Mesodermal cell (in vitro differentiated cells): ENCODE results near the gene ELMOD1.

Source experiments
- H3K27ac ChIP-seq: 2 replicates; pipeline ENCODE4 v1.7.0; 2013; ENCODE audit warnings: mild to moderate bottlenecking, low read depth, low read length, moderate library complexity; ENCODE audit not compliant: severe bottlenecking
- H3K36me3 ChIP-seq: 2 replicates; pipeline ENCODE4 v1.7.1; 2013; ENCODE audit warnings: mild to moderate bottlenecking, low read length, moderate library complexity; ENCODE audit not compliant: control insufficient read depth, insufficient read depth
- H3K4me1 ChIP-seq: one replicate; pipeline ENCODE4 v1.7.1; 2013; ENCODE audit warnings: mild to moderate bottlenecking, low read length; ENCODE audit not compliant: insufficient read depth, control insufficient read depth, poor library complexity, severe bottlenecking
- H3K4me3 ChIP-seq: 2 replicates; pipeline ENCODE4 v1.7.0; 2013; ENCODE audit warnings: low read length, control low read depth, mild to moderate bottlenecking; ENCODE audit not compliant: insufficient read depth, poor library complexity, severe bottlenecking; ENCODE audit errors: extremely low read depth
- H3K9me3 ChIP-seq: 2 replicates; pipeline ENCODE4 v1.7.1; 2013; ENCODE audit warnings: mild to moderate bottlenecking, low read length, moderate library complexity; ENCODE audit not compliant: control insufficient read depth
- WGBS, 2 experiments: methylation state at CpG; one replicate each; pipeline ENCODE4 v1.1.5; 2013; ENCODE audit warnings: missing lambda C conversion rate in 2 of 2; ENCODE audit not compliant: insufficient coverage in 2 of 2; 5-methylcytosine and 5-hydroxymethylcytosine counted together

ELMOD1 gene

GRCh38 chr11:107669893-107670601 is 79.1 kb downstream of the ELMOD1 start:
- no peaks in the 10 kb centered on the region for H3K36me3 ChIP-seq
- H3K4me3 ChIP-seq: no peak overlapping the region
- H3K27ac ChIP-seq: no peak overlapping the region
- no peaks in the 10 kb centered on the region for H3K9me3 ChIP-seq
- WGBS, 2 experiments: 67 to 89% methylated on average over 2 to 3 of the region's 4 CpGs
- H3K4me1 ChIP-seq: no peaks in the 10 kb centered on the region

- no peaks in the 10 kb centered on the region for H3K4me1 ChIP-seq
- H3K36me3 ChIP-seq: no peaks in the 10 kb centered on the region
- no peaks in the 10 kb centered on the region for H3K9me3 ChIP-seq
- no peak overlapping the region for H3K27ac ChIP-seq
- WGBS, 2 experiments: 80% methylated on average over 1 of the region's 2 CpGs; no CpG with 5 or more reads in 1 of the 2 experiments
- H3K4me3 ChIP-seq: no peak overlapping the region
Measured at GRCh38 chr11:107675902-107676301, 85.0 kb downstream of the ELMOD1 start.

DNA sequence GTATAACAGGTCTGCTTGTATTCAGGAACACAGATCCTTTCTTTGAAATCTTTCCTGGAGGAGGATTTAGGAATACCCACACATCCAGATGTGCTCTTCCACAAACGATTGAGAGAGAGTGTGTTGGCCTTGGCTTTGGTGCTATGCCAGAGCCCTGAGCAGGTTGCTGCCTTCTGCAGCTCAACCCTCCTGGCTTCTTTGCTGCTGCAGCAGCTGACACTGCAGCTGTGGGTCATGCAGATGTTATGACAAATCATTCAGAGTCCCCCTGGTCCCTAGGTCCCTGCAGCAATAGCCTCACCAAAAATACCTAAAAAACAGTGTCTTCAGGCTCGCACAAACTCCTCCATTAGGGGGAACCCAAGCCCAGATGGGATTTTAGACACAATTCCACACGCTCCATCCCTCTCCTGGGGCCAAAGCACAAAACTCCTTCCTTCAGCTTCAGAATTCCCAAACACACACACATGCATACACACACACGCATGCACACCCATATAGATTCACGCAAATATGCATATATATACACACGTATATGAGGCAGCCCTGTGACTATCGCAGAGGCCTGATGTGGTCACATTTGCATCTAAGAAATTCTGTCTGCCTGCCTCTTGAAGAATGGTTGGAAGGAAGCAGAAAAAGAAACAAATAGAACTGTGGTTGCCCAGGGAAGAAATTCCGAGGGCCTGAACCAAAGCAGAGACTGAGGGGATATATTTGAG is 85.5 kb downstream of the ELMOD1 start:
- Histone ChIP-seq H3K4me3 (no peak overlapping the region), H3K4me1 (no peaks in the 10 kb centered on the region), H3K27ac (no peak overlapping the region), H3K36me3 (no peaks in the 10 kb centered on the region), H3K9me3 (no peaks in the 10 kb centered on the region)
- WGBS, 2 experiments: 86 to 87% methylated on average over 7 to 8 of the region's 8 CpGs

- WGBS, 2 experiments: no CpG with 5 or more reads among the region's 7 CpGs
- no peak overlapping the region for H3K27ac ChIP-seq
- no peaks in the 10 kb centered on the region for H3K4me1 ChIP-seq
- no peaks in the 10 kb centered on the region for H3K9me3 ChIP-seq
- no peak overlapping the region for H3K4me3 ChIP-seq
- no peaks in the 10 kb centered on the region for H3K36me3 ChIP-seq
Measured at GRCh38 chr11:107677924-107678631, 87.1 kb downstream of the ELMOD1 start.

- Histone ChIP-seq H3K4me3 (no peak overlapping the region), H3K4me1 (no peaks in the 10 kb centered on the region), H3K36me3 (no peaks in the 10 kb centered on the region), H3K9me3 (no peaks in the 10 kb centered on the region), H3K27ac (no peak overlapping the region)
- WGBS, 2 experiments: 72 to 100% methylated on average over 1 to 5 of the region's 6 CpGs
Measured at GRCh38 chr11:107678632-107678971, 87.7 kb downstream of the ELMOD1 start.

- no peaks in the 10 kb centered on the region for H3K9me3 ChIP-seq
- 79 to 100% methylated on average over 2 to 4 of the region's 4 CpGs for WGBS, 2 experiments
- H3K4me3 ChIP-seq: no peak overlapping the region
- no peaks in the 10 kb centered on the region for H3K4me1 ChIP-seq
- H3K27ac ChIP-seq: no peak overlapping the region
- no peaks in the 10 kb centered on the region for H3K36me3 ChIP-seq
Measured at GRCh38 chr11:107679255-107680024, 88.5 kb downstream of the ELMOD1 start.

GRCh38 chr11:107682171-107682570 is 91.2 kb downstream of the ELMOD1 start:
- no peaks in the 10 kb centered on the region for H3K9me3 ChIP-seq
- H3K27ac ChIP-seq: no peak overlapping the region
- H3K4me1 ChIP-seq: no peaks in the 10 kb centered on the region
- 78 to 93% methylated on average over 1 to 2 of the region's 4 CpGs for WGBS, 2 experiments
- no peak overlapping the region for H3K4me3 ChIP-seq
- no peaks in the 10 kb centered on the region for H3K36me3 ChIP-seq

DNA sequence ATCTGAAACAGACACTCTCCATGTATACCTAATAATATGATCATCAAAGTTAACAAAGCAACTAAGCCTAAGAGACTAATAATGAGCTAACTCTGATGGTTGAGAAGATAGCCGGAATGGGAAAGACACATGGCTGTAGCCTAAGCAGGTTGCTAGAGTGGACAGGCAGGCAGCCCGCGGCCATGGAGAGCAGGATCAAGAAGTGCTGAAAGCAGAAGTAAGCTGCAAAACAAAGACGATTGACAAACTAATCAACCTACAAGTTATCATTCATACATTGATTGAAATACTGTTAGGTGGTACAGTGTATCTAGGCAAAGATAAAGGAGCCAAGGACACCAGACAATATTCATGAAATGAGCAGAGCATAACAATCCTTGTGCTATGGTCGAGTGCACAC is 91.6 kb downstream of the ELMOD1 start:
- 75 to 100% methylated on average over 1 to 2 of the region's 5 CpGs for WGBS, 2 experiments
- Histone ChIP-seq H3K4me1 (no peaks in the 10 kb centered on the region), H3K27ac (no peak overlapping the region), H3K4me3 (no peak overlapping the region), H3K9me3 (no peaks in the 10 kb centered on the region), H3K36me3 (no peaks in the 10 kb centered on the region)

- Histone ChIP-seq H3K27ac (no peak overlapping the region), H3K4me1 (no peaks in the 10 kb centered on the region), H3K9me3 (no peaks in the 10 kb centered on the region), H3K36me3 (no peaks in the 10 kb centered on the region), H3K4me3 (no peak overlapping the region)
- WGBS, 2 experiments: 86 to 100% methylated on average over 1 of the region's 2 CpGs
Measured at GRCh38 chr11:107683061-107683460, 92.1 kb downstream of the ELMOD1 start.

- Histone ChIP-seq H3K36me3 (no peaks in the 10 kb centered on the region), H3K9me3 (no peaks in the 10 kb centered on the region), H3K4me1 (no peaks in the 10 kb centered on the region), H3K27ac (no peak overlapping the region), H3K4me3 (no peak overlapping the region)
- WGBS, 2 experiments: 100% methylated on average over 1 of the region's 2 CpGs
Measured at GRCh38 chr11:107683807-107684206, 92.9 kb downstream of the ELMOD1 start.
